HEK293 (cell line): ENCODE data around the gene SPC24.
A peak's percentile ranks its signal among the peaks of the same experiment; 100 is the strongest.

Source experiments
- ZNF146 ChIP-seq: fragments of 450-650 bp; formaldehyde crosslinking; IDR thresholded peaks from 2 replicates; pipeline ENCODE4 v1.5.1; 2016; ENCODE audit warnings: missing biosample characterization, missing genetic modification characterization
- ZNF404 ChIP-seq: fragments of 450-650 bp; formaldehyde crosslinking; IDR thresholded peaks from 2 replicates; pipeline ENCODE4 v1.5.1; 2017; ENCODE audit warnings: missing biosample characterization, missing genetic modification characterization
- TF ChIP-seq, protein P1 (sequence below): fragments of 450-650 bp; formaldehyde crosslinking; IDR thresholded peaks from 2 replicates; pipeline ENCODE4 v1.5.1; 2016; ENCODE audit warnings: missing biosample characterization, missing genetic modification characterization
- TF ChIP-seq, protein P2 (sequence below): fragments of 450-650 bp; formaldehyde crosslinking; IDR thresholded peaks from 2 replicates; pipeline ENCODE4 v1.5.1; 2016; ENCODE audit warnings: missing biosample characterization, missing genetic modification characterization
- TF ChIP-seq, protein P3 (sequence below): IDR thresholded peaks from 2 replicates; pipeline ENCODE4 v1.6.1; 2011; ENCODE audit warnings: mild to moderate bottlenecking, low read depth, low read length, borderline replicate concordance
- TF ChIP-seq, protein P4 (sequence below): fragments of 450-650 bp; formaldehyde crosslinking; IDR thresholded peaks from 2 replicates; pipeline ENCODE4 v1.5.1; 2016; ENCODE audit warnings: missing biosample characterization, missing genetic modification characterization

DNA sequence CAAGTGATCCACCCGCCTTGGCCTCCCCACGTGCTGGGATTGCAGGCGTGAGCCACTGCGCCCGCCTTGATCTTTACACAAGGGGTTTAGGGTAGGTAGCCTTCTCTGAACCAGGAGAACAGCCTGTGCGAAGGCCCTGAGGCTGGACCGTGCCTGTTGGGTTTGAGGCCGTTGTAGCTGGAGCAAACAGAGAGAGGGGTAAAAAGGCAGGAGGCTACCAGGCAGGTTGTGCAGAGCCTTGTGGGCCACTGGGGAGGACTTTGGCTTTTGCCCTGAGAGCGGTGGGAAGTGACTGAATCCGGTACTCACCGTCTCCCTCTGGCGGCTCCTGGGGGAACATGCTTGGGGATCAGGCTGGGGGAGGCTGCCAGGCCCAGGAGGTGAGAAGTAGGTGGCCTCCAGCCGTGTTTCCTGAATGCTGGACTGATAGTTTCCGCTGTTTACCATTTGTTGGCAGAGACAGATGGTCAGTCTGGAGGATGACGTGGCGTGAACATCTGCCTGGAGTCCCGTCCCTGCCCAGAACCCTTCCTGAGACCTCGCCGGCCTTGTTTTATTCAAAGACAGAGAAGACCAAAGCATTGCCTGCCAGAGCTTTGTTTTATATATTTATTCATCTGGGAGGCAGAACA lies 24.6 kb downstream of the SPC24 start:
- TF ChIP-seq, protein P1, sequence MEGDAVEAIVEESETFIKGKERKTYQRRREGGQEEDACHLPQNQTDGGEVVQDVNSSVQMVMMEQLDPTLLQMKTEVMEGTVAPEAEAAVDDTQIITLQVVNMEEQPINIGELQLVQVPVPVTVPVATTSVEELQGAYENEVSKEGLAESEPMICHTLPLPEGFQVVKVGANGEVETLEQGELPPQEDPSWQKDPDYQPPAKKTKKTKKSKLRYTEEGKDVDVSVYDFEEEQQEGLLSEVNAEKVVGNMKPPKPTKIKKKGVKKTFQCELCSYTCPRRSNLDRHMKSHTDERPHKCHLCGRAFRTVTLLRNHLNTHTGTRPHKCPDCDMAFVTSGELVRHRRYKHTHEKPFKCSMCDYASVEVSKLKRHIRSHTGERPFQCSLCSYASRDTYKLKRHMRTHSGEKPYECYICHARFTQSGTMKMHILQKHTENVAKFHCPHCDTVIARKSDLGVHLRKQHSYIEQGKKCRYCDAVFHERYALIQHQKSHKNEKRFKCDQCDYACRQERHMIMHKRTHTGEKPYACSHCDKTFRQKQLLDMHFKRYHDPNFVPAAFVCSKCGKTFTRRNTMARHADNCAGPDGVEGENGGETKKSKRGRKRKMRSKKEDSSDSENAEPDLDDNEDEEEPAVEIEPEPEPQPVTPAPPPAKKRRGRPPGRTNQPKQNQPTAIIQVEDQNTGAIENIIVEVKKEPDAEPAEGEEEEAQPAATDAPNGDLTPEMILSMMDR: peak; percentile 83
- TF ChIP-seq, protein P2, sequence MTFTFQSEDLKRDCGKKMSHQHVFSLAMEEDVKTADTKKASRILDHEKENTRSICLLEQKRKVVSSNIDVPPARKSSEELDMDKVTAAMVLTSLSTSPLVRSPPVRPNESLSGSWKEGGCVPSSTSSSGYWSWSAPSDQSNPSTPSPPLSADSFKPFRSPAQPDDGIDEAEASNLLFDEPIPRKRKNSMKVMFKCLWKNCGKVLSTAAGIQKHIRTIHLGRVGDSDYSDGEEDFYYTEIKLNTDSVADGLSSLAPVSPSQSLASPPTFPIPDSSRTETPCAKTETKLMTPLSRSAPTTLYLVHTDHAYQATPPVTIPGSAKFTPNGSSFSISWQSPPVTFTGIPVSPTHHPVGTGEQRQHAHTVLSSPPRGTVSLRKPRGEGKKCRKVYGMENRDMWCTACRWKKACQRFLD: no peak
- TF ChIP-seq ZNF146 (tag by site-specific recombination): no peak
- TF ChIP-seq, protein P3, sequence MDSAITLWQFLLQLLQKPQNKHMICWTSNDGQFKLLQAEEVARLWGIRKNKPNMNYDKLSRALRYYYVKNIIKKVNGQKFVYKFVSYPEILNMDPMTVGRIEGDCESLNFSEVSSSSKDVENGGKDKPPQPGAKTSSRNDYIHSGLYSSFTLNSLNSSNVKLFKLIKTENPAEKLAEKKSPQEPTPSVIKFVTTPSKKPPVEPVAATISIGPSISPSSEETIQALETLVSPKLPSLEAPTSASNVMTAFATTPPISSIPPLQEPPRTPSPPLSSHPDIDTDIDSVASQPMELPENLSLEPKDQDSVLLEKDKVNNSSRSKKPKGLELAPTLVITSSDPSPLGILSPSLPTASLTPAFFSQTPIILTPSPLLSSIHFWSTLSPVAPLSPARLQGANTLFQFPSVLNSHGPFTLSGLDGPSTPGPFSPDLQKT: no peak
- TF ChIP-seq, protein P4, sequence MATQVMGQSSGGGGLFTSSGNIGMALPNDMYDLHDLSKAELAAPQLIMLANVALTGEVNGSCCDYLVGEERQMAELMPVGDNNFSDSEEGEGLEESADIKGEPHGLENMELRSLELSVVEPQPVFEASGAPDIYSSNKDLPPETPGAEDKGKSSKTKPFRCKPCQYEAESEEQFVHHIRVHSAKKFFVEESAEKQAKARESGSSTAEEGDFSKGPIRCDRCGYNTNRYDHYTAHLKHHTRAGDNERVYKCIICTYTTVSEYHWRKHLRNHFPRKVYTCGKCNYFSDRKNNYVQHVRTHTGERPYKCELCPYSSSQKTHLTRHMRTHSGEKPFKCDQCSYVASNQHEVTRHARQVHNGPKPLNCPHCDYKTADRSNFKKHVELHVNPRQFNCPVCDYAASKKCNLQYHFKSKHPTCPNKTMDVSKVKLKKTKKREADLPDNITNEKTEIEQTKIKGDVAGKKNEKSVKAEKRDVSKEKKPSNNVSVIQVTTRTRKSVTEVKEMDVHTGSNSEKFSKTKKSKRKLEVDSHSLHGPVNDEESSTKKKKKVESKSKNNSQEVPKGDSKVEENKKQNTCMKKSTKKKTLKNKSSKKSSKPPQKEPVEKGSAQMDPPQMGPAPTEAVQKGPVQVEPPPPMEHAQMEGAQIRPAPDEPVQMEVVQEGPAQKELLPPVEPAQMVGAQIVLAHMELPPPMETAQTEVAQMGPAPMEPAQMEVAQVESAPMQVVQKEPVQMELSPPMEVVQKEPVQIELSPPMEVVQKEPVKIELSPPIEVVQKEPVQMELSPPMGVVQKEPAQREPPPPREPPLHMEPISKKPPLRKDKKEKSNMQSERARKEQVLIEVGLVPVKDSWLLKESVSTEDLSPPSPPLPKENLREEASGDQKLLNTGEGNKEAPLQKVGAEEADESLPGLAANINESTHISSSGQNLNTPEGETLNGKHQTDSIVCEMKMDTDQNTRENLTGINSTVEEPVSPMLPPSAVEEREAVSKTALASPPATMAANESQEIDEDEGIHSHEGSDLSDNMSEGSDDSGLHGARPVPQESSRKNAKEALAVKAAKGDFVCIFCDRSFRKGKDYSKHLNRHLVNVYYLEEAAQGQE (tag by site-specific recombination): no peak
- TF ChIP-seq ZNF404: no peak
